Measurements from ENCODE around the gene BRINP2. TPM values are rescaled to one million over a fixed set of nuclear protein-coding genes. Genes with fewer than 3 reads are reported as not detected.
"Not testable (repeated sequence)": the region's sequence is repeated elsewhere in the genome, so short reads cannot be mapped to it uniquely, and the experiment has no call there.

Gene BRINP2
- total RNA-seq, 2 donors from 2014 or later: 0.24 to 1.4 TPM

- intact Hi-C loops (cut with DNase I): no loop called here
- no peak for DNase-seq
- no peak for ATAC-seq
These were observed 130.8 kb downstream of the BRINP2 start for GRCh38 chr1:177301425-177302124.

GRCh38 chr1:177302357-177303044 lies 131.7 kb downstream of the BRINP2 start:
- intact Hi-C loops (cut with DNase I): no loop called here
- DNase-seq: peak; percentile 36
- ATAC-seq: peak; percentile 92 to 93

DNA sequence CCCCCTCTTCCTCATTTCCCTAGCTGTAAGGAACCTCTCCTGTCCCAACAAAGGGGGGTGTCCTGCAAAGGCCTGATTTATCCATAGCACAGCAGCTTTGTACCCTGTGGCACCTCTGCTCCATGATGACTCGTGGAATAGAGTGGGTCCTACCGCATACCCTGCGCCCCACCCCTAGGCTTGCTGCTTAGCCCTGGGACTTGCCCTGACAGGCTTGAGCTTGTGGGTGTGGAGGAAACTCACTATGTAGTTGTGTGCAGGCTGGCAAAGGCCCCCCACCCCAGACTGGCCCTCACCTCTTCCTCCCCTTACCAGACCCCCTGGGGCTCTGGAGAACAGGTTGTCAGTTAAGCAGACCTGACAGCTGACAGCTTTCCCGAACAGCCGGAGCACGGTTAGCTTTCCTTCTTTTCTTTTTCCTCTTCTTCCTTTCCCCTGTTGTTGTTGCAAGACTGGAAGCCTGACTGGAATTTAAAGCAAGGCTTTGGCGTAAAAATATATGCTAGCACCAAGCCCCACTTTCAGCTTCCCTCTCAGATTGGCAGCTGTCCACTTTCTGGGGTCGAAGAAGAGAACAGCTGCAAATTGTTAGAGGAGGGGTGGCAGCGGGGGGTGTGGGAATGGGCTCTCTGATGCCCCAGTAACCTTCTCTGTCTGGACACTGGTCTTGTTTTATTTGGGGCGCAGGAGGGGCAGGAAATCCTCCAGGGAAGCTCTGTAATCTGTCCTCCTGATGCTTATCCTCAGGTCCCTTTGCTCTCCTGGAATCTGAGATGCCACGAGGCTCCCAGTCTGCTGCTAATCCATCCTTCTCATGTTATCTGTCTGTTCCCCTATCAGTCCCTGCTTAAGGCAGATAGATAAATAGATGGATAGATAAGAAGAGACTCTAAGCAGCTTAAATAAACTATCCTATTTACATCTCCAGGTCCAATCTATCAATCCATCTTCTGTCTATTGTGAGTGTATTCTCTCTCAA lies 134.6 kb downstream of the BRINP2 start:
- intact Hi-C loops (cut with DNase I): no loop called here
- DNase-seq (no peak), ATAC-seq (no peak)

- ATAC-seq (no peak), DNase-seq (no peak)
- intact Hi-C loops (cut with DNase I): no loop called here
These were observed 135.3 kb downstream of the BRINP2 start for GRCh38 chr1:177306019-177306415.

DNA sequence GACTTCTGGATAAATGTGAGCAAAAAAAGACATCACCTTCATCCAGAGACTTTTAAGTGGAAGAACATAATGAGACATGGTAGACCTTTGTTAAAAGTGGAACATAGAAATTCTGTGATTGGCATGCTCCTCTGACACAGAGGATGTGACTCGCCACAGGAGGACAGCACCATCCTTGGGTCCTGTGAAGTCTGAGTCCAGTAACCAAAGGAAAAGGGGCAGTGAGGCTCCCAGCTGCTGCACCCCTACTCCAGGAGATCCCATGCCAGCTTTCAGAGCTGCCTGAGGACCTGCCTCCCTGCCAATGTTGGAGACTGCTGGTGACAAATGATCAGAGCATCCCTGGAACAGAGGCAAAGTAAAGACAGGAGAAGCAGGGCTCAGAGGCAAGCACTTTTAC lies 136.2 kb downstream of the BRINP2 start:
- ATAC-seq: no peak
- intact Hi-C loops (cut with DNase I): no loop called here
- no peak for DNase-seq

DNA sequence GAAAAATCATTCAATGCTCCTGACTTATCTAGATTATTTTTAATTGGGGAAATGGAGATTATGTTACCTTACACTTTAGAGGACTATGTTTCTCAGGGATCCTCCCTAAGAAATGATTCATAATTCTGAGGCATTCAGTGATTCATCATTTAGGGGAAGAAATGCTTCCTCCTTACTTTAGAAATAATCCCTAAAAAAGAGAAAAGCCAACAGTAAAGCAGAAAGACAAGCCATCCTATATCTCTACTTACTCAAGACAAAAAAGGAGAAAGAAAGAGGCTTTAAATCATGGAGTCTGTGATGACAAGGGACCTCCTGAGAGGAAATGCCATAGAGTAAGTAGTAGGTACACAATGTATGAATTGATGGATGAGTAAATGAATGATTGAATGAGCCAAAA lies 137.0 kb downstream of the BRINP2 start:
- DNase-seq (no peak), ATAC-seq (peak in 1 of 2 donors; percentile 51)
- intact Hi-C loops (cut with DNase I): no loop called here

- intact Hi-C loops (cut with DNase I): no loop called here
- DNase-seq (no peak), ATAC-seq (no peak)
These were observed 139.1 kb downstream of the BRINP2 start for GRCh38 chr1:177309880-177310279.

DNA sequence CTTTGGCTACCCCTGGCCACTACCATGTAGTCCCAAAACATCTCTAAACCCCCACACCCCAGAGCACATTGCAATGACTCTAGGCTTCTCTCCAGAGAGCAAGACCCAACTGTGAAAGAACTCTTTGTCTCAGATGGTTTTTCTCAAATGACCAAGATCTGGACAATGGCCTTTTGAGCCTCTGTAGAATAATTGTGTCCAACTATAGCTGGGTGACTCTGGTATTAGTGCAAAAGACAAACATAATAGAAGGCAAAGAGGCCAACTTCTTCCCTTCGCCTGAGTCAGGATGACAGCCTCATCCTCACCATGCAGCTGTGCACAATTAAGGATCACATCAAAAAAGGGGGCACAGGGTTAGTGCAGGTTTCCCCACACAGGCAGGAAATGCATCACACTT lies 139.6 kb downstream of the BRINP2 start:
- ATAC-seq (no peak), DNase-seq (no peak)
- intact Hi-C loops (cut with DNase I): no loop called here

GRCh38 chr1:177311111-177311510 lies 140.4 kb downstream of the BRINP2 start:
- ATAC-seq (no peak), DNase-seq (no peak)
- intact Hi-C loops (cut with DNase I): no loop called here

DNA sequence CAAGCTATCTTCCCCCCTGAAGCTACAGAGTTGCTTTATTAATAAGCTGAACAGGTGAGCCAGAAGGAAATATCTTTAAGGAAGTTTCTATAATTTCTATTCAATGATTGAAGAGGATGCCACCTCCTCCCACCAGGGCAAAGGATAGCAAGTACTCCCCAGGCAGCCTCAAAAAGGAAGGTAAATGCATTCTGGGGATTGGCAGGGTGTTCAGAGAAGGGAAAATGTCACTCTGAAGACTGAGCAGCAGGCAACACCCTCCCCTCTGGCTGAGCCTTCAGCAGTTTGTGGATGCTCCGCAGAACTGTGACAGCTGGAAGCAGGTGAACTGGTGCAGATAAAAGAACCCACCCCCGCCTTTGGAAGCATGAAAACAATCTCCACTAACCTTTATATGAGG lies 140.8 kb downstream of the BRINP2 start:
- no peak for ATAC-seq
- intact Hi-C loops (cut with DNase I): no loop called here
- no peak for DNase-seq

DNA sequence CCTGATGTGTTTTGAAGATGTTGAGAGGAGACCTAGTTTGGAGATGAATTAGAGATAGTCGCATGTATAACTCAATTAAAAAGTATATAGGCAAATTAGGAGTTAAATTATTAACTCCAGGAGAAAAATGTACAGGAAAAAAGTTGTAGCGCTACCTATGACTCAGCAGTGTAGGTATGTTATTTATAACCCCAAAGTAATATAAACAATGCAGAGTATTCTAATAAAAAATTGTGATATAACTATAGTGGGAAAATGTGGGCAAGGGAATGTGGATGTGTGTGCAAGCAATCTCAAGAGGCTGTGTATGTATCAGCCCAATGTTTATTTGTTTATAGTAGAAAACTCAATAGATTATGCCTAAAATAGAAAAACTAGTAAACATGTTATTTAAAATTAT lies 144.5 kb downstream of the BRINP2 start:
- ATAC-seq: no peak
- intact Hi-C loops (cut with DNase I): no loop called here
- DNase-seq: no peak

- ATAC-seq (no peak), DNase-seq (no peak)
- intact Hi-C loops (cut with DNase I): no loop called here
These were observed 145.0 kb downstream of the BRINP2 start for GRCh38 chr1:177315761-177316160.

DNA sequence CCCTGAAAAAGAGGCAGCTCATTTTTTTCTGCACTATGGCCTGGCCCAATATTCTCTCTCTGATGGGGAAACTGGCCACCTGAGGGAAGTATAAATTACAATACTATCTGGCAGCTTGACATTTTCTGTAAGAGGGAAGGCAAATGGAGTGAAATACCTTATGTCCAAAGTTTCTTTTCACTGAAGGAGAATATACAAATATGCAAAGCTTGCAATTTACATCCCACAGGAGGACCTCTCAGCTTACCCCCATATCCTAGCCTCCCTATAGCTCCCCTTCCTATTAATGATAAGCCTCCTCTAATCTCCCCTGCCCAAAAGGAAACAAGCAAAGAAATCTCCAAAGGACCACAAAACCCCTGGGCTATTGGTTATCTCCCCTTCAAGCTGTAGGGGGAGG lies 150.7 kb downstream of the BRINP2 start:
- ATAC-seq; intact Hi-C loops (cut with DNase I); DNase-seq: not testable (repeated sequence)

- ATAC-seq (no peak), DNase-seq (no peak)
- intact Hi-C loops (cut with DNase I): no loop called here
These were observed 157.5 kb downstream of the BRINP2 start for GRCh38 chr1:177328251-177328650.

DNA sequence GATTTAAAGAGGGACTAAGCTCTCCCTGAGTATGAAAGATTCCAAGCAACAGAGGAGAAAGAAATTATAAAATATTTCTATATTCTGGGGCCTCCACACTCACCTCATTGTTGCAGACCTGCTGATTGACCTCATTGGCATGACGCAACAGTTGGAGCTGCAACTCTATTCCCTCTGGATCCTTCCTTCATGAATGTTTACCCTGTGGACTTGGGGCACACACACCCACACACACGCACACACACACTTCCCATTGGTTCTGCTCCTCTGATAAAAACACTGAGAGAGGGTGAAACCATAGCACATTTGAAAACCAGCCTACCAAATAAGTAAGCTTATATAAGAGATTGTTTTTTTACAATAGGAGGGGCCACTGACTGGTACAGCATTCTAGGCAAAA lies 159.1 kb downstream of the BRINP2 start:
- ATAC-seq: no peak
- intact Hi-C loops (cut with DNase I): no loop called here
- DNase-seq: no peak

Other genes with a start within 250 kb of the BRINP2 start
- under 1 TPM; 0.79 to 0.94 TPM for gene ASTN1, start 6.2 kb upstream of the BRINP2 start, total RNA-seq